Measurements from ENCODE around the gene MVD.
"Not testable (repeated sequence)": the region's sequence is repeated elsewhere in the genome, so short reads cannot be mapped to it uniquely, and the experiment has no call there.

Gene MVD

GRCh38 chr16:88684569-88685155, 21.8 kb upstream of the MVD start:
- no peak for DNase-seq

GRCh38 chr16:88681709-88682451, 19.0 kb upstream of the MVD start:
- no peak for DNase-seq

- DNase-seq, result no peak
Observed at GRCh38 chr16:88681084-88681680, 18.3 kb upstream of the MVD start.

GRCh38 chr16:88680554-88681083, 17.7 kb upstream of the MVD start:
- no peak for DNase-seq

- DNase-seq, result no peak
Observed at GRCh38 chr16:88678224-88678979, 15.5 kb upstream of the MVD start.

GRCh38 chr16:88677721-88678120, 14.8 kb upstream of the MVD start:
- DNase-seq, result no peak

GRCh38 chr16:88676502-88677242, 13.8 kb upstream of the MVD start:
- no peak for DNase-seq

- no peak for DNase-seq
Observed at GRCh38 chr16:88673716-88674379, 11.0 kb upstream of the MVD start.

- no peak for DNase-seq
Observed at GRCh38 chr16:88672776-88673175, 9.9 kb upstream of the MVD start.

- no peak for DNase-seq
Observed at GRCh38 chr16:88671806-88672205, 8.9 kb upstream of the MVD start.

GRCh38 chr16:88669980-88670379, 7.1 kb upstream of the MVD start:
- DNase-seq, result no peak

GRCh38 chr16:88669493-88669892, 6.6 kb upstream of the MVD start:
- not testable (repeated sequence) for DNase-seq

- no peak for DNase-seq
Observed at GRCh38 chr16:88667461-88667860, 4.6 kb upstream of the MVD start.

GRCh38 chr16:88665570-88665969, 2.7 kb upstream of the MVD start:
- no peak for DNase-seq

GRCh38 chr16:88665148-88665547, 2.3 kb upstream of the MVD start:
- DNase-seq, result no peak

- DNase-seq, result peak; percentile 42
Observed at GRCh38 chr16:88662222-88662842, 559 bp downstream of the MVD start.

GRCh38 chr16:88661468-88661867, 1.4 kb downstream of the MVD start:
- DNase-seq, result no peak

- no peak for DNase-seq
Observed at GRCh38 chr16:88659160-88659559, 3.7 kb downstream of the MVD start.

- no peak for DNase-seq
Observed at GRCh38 chr16:88658714-88659113, 4.2 kb downstream of the MVD start.

GRCh38 chr16:88657371-88657770, 5.5 kb downstream of the MVD start:
- DNase-seq, result no peak
